Activated CD4-positive, alpha-beta T cell treated with anti-CD3 and anti-CD28 coated beads, Interleukin-2, Interleukin-6, amounts not matched to agents 100 ng/mL and 50 ng/mL, durations not matched to agents 16 hours and 8 hours (primary cell): ENCODE data around the gene ADD2.

Source experiments
- DNase-seq: peaks from one replicate; pipeline ENCODE4 v3.0.0-alpha.2; 2020

Gene ADD2

GRCh38 chr2:70719231-70719630 is 48.8 kb downstream of the ADD2 start:
- DNase-seq = no peak

GRCh38 chr2:70718736-70719135 is 49.3 kb downstream of the ADD2 start:
- DNase-seq = no peak

GRCh38 chr2:70718241-70718640 is 49.8 kb downstream of the ADD2 start:
- no peak for DNase-seq

- no peak for DNase-seq
Measured at GRCh38 chr2:70717431-70718038, 50.5 kb downstream of the ADD2 start.

- no peak for DNase-seq
Measured at GRCh38 chr2:70716951-70717350, 51.0 kb downstream of the ADD2 start.

GRCh38 chr2:70716131-70716743 is 51.8 kb downstream of the ADD2 start:
- DNase-seq = no peak

- no peak for DNase-seq
Measured at GRCh38 chr2:70715071-70715985, 52.7 kb downstream of the ADD2 start.

GRCh38 chr2:70714141-70714905 is 53.7 kb downstream of the ADD2 start:
- no peak for DNase-seq

GRCh38 chr2:70712916-70713315 is 55.1 kb downstream of the ADD2 start:
- no peak for DNase-seq

GRCh38 chr2:70711191-70711590 is 56.8 kb downstream of the ADD2 start:
- no peak for DNase-seq

GRCh38 chr2:70710038-70710690 is 57.8 kb downstream of the ADD2 start:
- no peak for DNase-seq

- DNase-seq = no peak
Measured at GRCh38 chr2:70709275-70710037, 58.5 kb downstream of the ADD2 start.

GRCh38 chr2:70708376-70709199 is 59.4 kb downstream of the ADD2 start:
- peak; percentile 25 for DNase-seq

- no peak for DNase-seq
Measured at GRCh38 chr2:70707706-70708105, 60.3 kb downstream of the ADD2 start.

- DNase-seq = no peak
Measured at GRCh38 chr2:70706026-70706795, 61.8 kb downstream of the ADD2 start.

- DNase-seq = no peak
Measured at GRCh38 chr2:70705160-70705850, 62.7 kb downstream of the ADD2 start.

- DNase-seq = no peak
Measured at GRCh38 chr2:70703900-70704549, 64.0 kb downstream of the ADD2 start.

GRCh38 chr2:70702711-70703395 is 65.1 kb downstream of the ADD2 start:
- DNase-seq = no peak
